Panc1 (cell line): ENCODE data around the gene MGAT1. TPM values are rescaled to one million over a fixed set of nuclear protein-coding genes. Genes with fewer than 3 reads are reported as not detected.

Experiments
- ATAC-seq: fragments of 200-7000 bp; cut with Tn5 transposase; 2 replicates; pipeline ENCODE4 v1.9.1; 2020; ENCODE audit warnings: mild to moderate bottlenecking, moderate library complexity
- BruUV-seq: library from RNA; stranded (reverse); fragments of 400-500 nt; replicated peaks from 2 replicates; lab custom pipeline; 2021; lab: Mats Ljungman, UMichigan
- CTCF ChIA-PET: fragments of 300-600 bp; sonication (Branson Sonifier 250); formaldehyde crosslinking; loops from one replicate; lab custom pipeline; 2022; ENCODE audit warnings: antibody characterized with exemption; lab: Charles Lee
- POLR2A ChIA-PET: fragments of 300-600 bp; sonication (Branson Sonifier 250); formaldehyde crosslinking; loops from one replicate; lab custom pipeline; 2022; ENCODE audit warnings: antibody characterized with exemption; lab: Charles Lee
- DNase-seq: peaks from one replicate; pipeline ENCODE4 v3.0.0-alpha.2; 2010; ENCODE audit warnings: low read depth, low spot score
- H3K27ac ChIP-seq: 2 replicates; pipeline ENCODE4 v1.5.1; 2011; ENCODE audit warnings: mild to moderate bottlenecking, low read length, inconsistent platforms
- H3K27me3 ChIP-seq: fragments of 200-500 bp; sonication (Bioruptor generic); 2 replicates; pipeline ENCODE4 v1.6.0; 2014; ENCODE audit warnings: low read length, inconsistent platforms; ENCODE audit not compliant: control insufficient read depth, insufficient read depth
- H3K36me3 ChIP-seq: fragments of 200-500 bp; sonication (Bioruptor generic); 2 replicates; pipeline ENCODE4 v1.5.1; 2014; ENCODE audit warnings: inconsistent platforms, mild to moderate bottlenecking, low read length, moderate library complexity; ENCODE audit not compliant: control insufficient read depth, insufficient read depth
- H3K4me1 ChIP-seq: 2 replicates; pipeline ENCODE4 v1.5.1; 2011; ENCODE audit warnings: inconsistent platforms, mild to moderate bottlenecking, low read length, moderate library complexity; ENCODE audit not compliant: control insufficient read depth, insufficient read depth
- H3K4me3 ChIP-seq, 2 experiments: 2 replicates each; pipeline ENCODE4 v1.5.1; 2011 to 2012; ENCODE audit warnings: low read depth in 2 of 2, low read length in 2 of 2, mild to moderate bottlenecking in 2 of 2, inconsistent platforms in 1 of 2, moderate library complexity in 1 of 2
- H3K9me3 ChIP-seq: fragments of 200-500 bp; sonication (Bioruptor generic); 2 replicates; pipeline ENCODE4 v1.5.1; 2014; ENCODE audit warnings: low read depth, mild to moderate bottlenecking, inconsistent platforms, low read length, moderate library complexity; ENCODE audit not compliant: control insufficient read depth, insufficient read depth
- POLR2AphosphoS5 ChIP-seq: IDR thresholded peaks from 2 replicates; pipeline ENCODE4 v1.6.1; 2012; ENCODE audit warnings: mild to moderate bottlenecking, low read depth, low read length, moderate library complexity
- REST ChIP-seq, 2 experiments: IDR thresholded peaks; 2 replicates each; pipeline ENCODE4 v1.6.1; 2011 to 2012; ENCODE audit warnings: low read depth in 2 of 2, control low read depth in 1 of 2, low read length in 1 of 2, mild to moderate bottlenecking in 1 of 2, moderate library complexity in 1 of 2; ENCODE audit not compliant: insufficient read depth in 1 of 2
- SIN3A ChIP-seq: IDR thresholded peaks from 2 replicates; pipeline ENCODE4 v1.6.1; 2012; ENCODE audit warnings: low read depth, mild to moderate bottlenecking, low read length, moderate library complexity, borderline replicate concordance; ENCODE audit not compliant: insufficient read depth
- TCF7L2 ChIP-seq: IDR thresholded peaks from 2 replicates; pipeline ENCODE4 v1.6.1; 2011; ENCODE audit warnings: mild to moderate bottlenecking, low read depth, low read length, inconsistent platforms
- in situ Hi-C: cut with HindIII; loops from 2 replicates; pipeline ENCODE4 v1.10.0; 2016; ENCODE audit warnings: low sequenced_read_pairs, low pct_unique_long_range_greater_than_20kb
- intact Hi-C: fragments of 100-400 bp; cut with micrococcal nuclease; formaldehyde crosslinking; loops from one replicate; pipeline ENCODE4 v1.10.0; 2022; ENCODE audit not compliant: unreplicated experiment
- total RNA-seq: library from RNA; stranded (reverse); gene quantifications from one replicate; pipeline ENCODE4 v1.2.1, GENCODE V29; 2021; ENCODE audit not compliant: unreplicated experiment
- TF ChIP-seq, protein P1 (sequence below): fragments of 450-650 bp; IDR thresholded peaks from 2 replicates; pipeline ENCODE4 v1.5.1; 2017; ENCODE audit warnings: mild to moderate bottlenecking

Gene MGAT1
- total RNA-seq, 1 experiment from 2014 or later, result 113 TPM

DNA sequence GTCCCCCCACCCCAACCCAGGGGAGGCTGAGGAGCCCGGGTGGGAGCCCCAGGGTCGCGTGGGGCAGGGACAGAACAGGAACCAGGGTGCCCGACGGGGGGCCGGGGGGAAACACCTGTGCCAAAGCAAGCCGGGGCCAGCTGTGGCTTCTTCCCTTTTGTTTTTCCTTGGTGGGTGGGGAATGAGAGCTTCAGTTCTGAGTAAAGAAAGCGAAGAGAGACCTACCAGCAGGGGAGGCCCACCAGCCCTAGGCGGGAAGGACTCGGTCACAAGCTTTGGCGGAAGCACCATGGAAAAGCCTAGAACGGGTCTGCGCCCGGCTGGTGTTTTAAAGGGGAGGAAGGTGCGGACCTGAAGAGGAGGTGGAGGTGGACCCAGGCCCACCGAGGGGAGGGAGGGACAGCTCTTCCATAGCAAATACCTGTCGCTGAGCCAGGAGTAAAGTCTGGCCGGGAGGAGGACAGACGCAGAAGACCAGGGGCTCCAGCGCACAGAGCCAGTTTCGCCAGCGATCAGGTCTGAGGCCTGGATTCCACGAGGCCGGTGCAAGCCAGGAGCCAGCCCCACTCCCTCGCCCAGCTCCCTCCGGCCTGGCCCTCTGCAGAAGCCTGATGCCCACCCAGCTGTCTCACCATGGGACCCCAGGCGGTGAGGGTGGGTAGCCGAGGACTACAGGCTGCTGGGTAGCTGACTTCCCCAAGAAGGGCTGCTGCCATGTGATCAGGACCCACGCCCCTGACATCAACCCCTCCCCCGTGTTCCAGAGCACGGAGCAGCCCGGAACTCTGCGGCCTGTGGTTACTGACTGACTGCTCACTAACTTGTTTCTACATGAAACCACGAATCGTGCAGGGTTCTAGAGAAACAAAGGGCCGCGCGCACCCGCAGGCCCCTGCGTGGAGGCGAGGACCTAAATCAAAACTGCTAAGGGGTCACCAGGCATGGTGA lies 849 bp upstream of the MGAT1 start:
- ChIA-PET CTCF (interaction anchor here (0.9 kb wide), 1 partner anchor 60 kb away, joined by 5 read pairs; no protein-coding TSS in a partner anchor), POLR2A (no interaction called here)
- peak overlapping the region; percentile 54 to 92 for H3K4me3 ChIP-seq
- H3K27ac ChIP-seq, result peak overlapping the region; percentile 85
- H3K4me1 ChIP-seq, result peaks cover 61% of the 10 kb centered on the region
- DNase-seq (no peak), ATAC-seq (peak; percentile 17)
- TF ChIP-seq TCF7L2 (no peak), REST (IDR thresholded peaks at IDR 0.05; ENCODE audit: insufficient read depth in 1 of 2, low read depth in 2 of 2, low read length in 1 of 2) (no peak), SIN3A (no peak), POLR2AphosphoS5 (no peak)
- TF ChIP-seq, protein P1, sequence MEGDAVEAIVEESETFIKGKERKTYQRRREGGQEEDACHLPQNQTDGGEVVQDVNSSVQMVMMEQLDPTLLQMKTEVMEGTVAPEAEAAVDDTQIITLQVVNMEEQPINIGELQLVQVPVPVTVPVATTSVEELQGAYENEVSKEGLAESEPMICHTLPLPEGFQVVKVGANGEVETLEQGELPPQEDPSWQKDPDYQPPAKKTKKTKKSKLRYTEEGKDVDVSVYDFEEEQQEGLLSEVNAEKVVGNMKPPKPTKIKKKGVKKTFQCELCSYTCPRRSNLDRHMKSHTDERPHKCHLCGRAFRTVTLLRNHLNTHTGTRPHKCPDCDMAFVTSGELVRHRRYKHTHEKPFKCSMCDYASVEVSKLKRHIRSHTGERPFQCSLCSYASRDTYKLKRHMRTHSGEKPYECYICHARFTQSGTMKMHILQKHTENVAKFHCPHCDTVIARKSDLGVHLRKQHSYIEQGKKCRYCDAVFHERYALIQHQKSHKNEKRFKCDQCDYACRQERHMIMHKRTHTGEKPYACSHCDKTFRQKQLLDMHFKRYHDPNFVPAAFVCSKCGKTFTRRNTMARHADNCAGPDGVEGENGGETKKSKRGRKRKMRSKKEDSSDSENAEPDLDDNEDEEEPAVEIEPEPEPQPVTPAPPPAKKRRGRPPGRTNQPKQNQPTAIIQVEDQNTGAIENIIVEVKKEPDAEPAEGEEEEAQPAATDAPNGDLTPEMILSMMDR, result no peak; the same call in 1 of the 2 replicates
- H3K36me3 ChIP-seq, result no peaks in the 10 kb centered on the region; the same call in 1 of the 2 replicates
- intact Hi-C loops, result loop anchor here (10.0 kb wide), 1 partner anchor 381 kb away; no protein-coding TSS in a partner anchor
- H3K27me3 ChIP-seq, result no peaks in the 10 kb centered on the region
- in situ Hi-C loops, result no loop called here
- no peaks in the 10 kb centered on the region for H3K9me3 ChIP-seq
- BruUV-seq, result no TSS peak

GRCh38 chr5:180801596-180802324 lies 846 bp downstream of the MGAT1 start:
- DNase-seq (no peak), ATAC-seq (peak; percentile 18)
- intact Hi-C loops (loop anchor here (10.0 kb wide), 1 partner anchor 383 kb away; no protein-coding TSS in a partner anchor), in situ Hi-C loops (no loop called here)
- no TSS peak for BruUV-seq
- no peaks in the 10 kb centered on the region; the same call in 1 of the 2 replicates for H3K36me3 ChIP-seq
- no peaks in the 10 kb centered on the region for H3K27me3 ChIP-seq
- ChIA-PET CTCF (interaction anchor here (1.4 kb wide), 1 partner anchor 17 kb away, joined by 3 read pairs; no protein-coding TSS in a partner anchor), POLR2A (no interaction called here)
- H3K9me3 ChIP-seq, result no peaks in the 10 kb centered on the region
- peaks cover 44% of the 10 kb centered on the region for H3K4me1 ChIP-seq
- peak overlapping the region; percentile 76 for H3K27ac ChIP-seq
- H3K4me3 ChIP-seq, result peak overlapping the region; percentile 71 to 92
- no peak for TF ChIP-seq REST (IDR thresholded peaks at IDR 0.05; ENCODE audit: insufficient read depth in 1 of 2, low read depth in 2 of 2, low read length in 1 of 2)
- no peak for TF ChIP-seq POLR2AphosphoS5
- TF ChIP-seq SIN3A, result 0 out of 2 replicates have a peak, but pooled peaks have one; percentile 29
